ENCODE results near the gene GALR3. TPM values are rescaled to one million over a fixed set of nuclear protein-coding genes. Genes with fewer than 3 reads are reported as not detected.

Gene GALR3
- not detected for total RNA-seq
- not detected for polyA plus RNA-seq
- long read RNA-seq, donor 1 = 0 reads
- long read RNA-seq, donor 2 = 0 reads
- long read RNA-seq, donor 3 = 0 reads
- long read RNA-seq, donor 4 = 0 reads

- no peaks in the 10 kb centered on the region for H3K9me3 ChIP-seq (ENCODE audit: control insufficient read depth, low read length)
- WGBS = 69% methylated on average over 21 of the region's 21 CpGs
- H3K4me3 ChIP-seq (ENCODE audit: low read length) = no peak within 1 kb of the TSS
- no peak within 1 kb of the TSS for H3K27ac ChIP-seq (ENCODE audit: low read length)
- H3K4me1 ChIP-seq (ENCODE audit: control insufficient read depth, insufficient read depth, low read length) = peaks cover 2% of the 10 kb centered on the region
- intact Hi-C loops (cut with DNase I) = no loop called here
- DNase-seq (peak in 2 of 3 donors; percentile 23 to 50), ATAC-seq (no peak)
- H3K27me3 ChIP-seq (ENCODE audit: control insufficient read depth, insufficient read depth) = no peaks in the 10 kb centered on the region
These were observed at the start of gene GALR3 for GRCh38 chr22:37823134-37823985. Gene GALR3, plus strand, starts transcription at chr22:37823382. Its CDS starts 25 bp downstream, at chr22:37823407.

- WGBS = 87% methylated on average over 3 of the region's 3 CpGs
- DNase-seq (no peak), ATAC-seq (peak in 1 of 2 donors; percentile 1)
- Histone ChIP-seq H3K4me3 (ENCODE audit: low read length) (no peak overlapping the region), H3K9me3 (ENCODE audit: control insufficient read depth, low read length) (no peaks in the 10 kb centered on the region), H3K4me1 (ENCODE audit: control insufficient read depth, insufficient read depth, low read length) (no peaks in the 10 kb centered on the region), H3K27ac (ENCODE audit: low read length) (no peak overlapping the region), H3K27me3 (ENCODE audit: control insufficient read depth, insufficient read depth) (no peaks in the 10 kb centered on the region)
- intact Hi-C loops (cut with DNase I) = no loop called here
These were observed 48.5 kb upstream of the GALR3 start for GRCh38 chr22:37774728-37775127.

GRCh38 chr22:37775785-37776638 is 47.2 kb upstream of the GALR3 start:
- Histone ChIP-seq H3K27me3 (ENCODE audit: control insufficient read depth, insufficient read depth) (no peaks in the 10 kb centered on the region), H3K9me3 (ENCODE audit: control insufficient read depth, low read length) (no peaks in the 10 kb centered on the region), H3K4me3 (ENCODE audit: low read length) (no peak overlapping the region), H3K4me1 (ENCODE audit: control insufficient read depth, insufficient read depth, low read length) (no peaks in the 10 kb centered on the region), H3K27ac (ENCODE audit: low read length) (no peak overlapping the region)
- DNase-seq = no peak
- intact Hi-C loops (cut with DNase I) = no loop called here
- WGBS = 78% methylated on average over 17 of the region's 17 CpGs
- peak in 1 of 2 donors; percentile 1 for ATAC-seq

GRCh38 chr22:37776639-37777005 is 46.6 kb upstream of the GALR3 start:
- Histone ChIP-seq H3K27me3 (ENCODE audit: control insufficient read depth, insufficient read depth) (no peaks in the 10 kb centered on the region), H3K4me3 (ENCODE audit: low read length) (no peak overlapping the region), H3K9me3 (ENCODE audit: control insufficient read depth, low read length) (no peaks in the 10 kb centered on the region), H3K4me1 (ENCODE audit: control insufficient read depth, insufficient read depth, low read length) (no peaks in the 10 kb centered on the region), H3K27ac (ENCODE audit: low read length) (no peak overlapping the region)
- ATAC-seq (peak in 1 of 2 donors; percentile 3), DNase-seq (no peak)
- intact Hi-C loops (cut with DNase I) = no loop called here
- 77% methylated on average over 10 of the region's 10 CpGs for WGBS

GRCh38 chr22:37777122-37777687 is 46.0 kb upstream of the GALR3 start:
- H3K4me1 ChIP-seq (ENCODE audit: control insufficient read depth, insufficient read depth, low read length) = no peaks in the 10 kb centered on the region
- H3K9me3 ChIP-seq (ENCODE audit: control insufficient read depth, low read length) = no peaks in the 10 kb centered on the region
- 32% methylated on average over 11 of the region's 11 CpGs for WGBS
- intact Hi-C loops (cut with DNase I) = no loop called here
- H3K27ac ChIP-seq (ENCODE audit: low read length) = no peak overlapping the region
- no peaks in the 10 kb centered on the region for H3K27me3 ChIP-seq (ENCODE audit: control insufficient read depth, insufficient read depth)
- ATAC-seq (peak; percentile 7 to 10), DNase-seq (peak in 1 of 3 donors; percentile 46)
- no peak overlapping the region for H3K4me3 ChIP-seq (ENCODE audit: low read length)

GRCh38 chr22:37778370-37779009 is 44.7 kb upstream of the GALR3 start:
- Histone ChIP-seq H3K4me3 (ENCODE audit: low read length) (no peak overlapping the region), H3K27me3 (ENCODE audit: control insufficient read depth, insufficient read depth) (no peaks in the 10 kb centered on the region), H3K9me3 (ENCODE audit: control insufficient read depth, low read length) (no peaks in the 10 kb centered on the region), H3K27ac (ENCODE audit: low read length) (no peak overlapping the region), H3K4me1 (ENCODE audit: control insufficient read depth, insufficient read depth, low read length) (no peaks in the 10 kb centered on the region)
- 85% methylated on average over 10 of the region's 10 CpGs for WGBS
- no peak for DNase-seq
- ATAC-seq = no peak
- intact Hi-C loops (cut with DNase I) = no loop called here

GRCh38 chr22:37781434-37782059 is 41.6 kb upstream of the GALR3 start:
- ATAC-seq (no peak), DNase-seq (peak in 1 of 3 donors; percentile 69)
- no peaks in the 10 kb centered on the region for H3K27me3 ChIP-seq (ENCODE audit: control insufficient read depth, insufficient read depth)
- H3K9me3 ChIP-seq (ENCODE audit: control insufficient read depth, low read length) = no peaks in the 10 kb centered on the region
- no peak overlapping the region for H3K4me3 ChIP-seq (ENCODE audit: low read length)
- no peaks in the 10 kb centered on the region for H3K4me1 ChIP-seq (ENCODE audit: control insufficient read depth, insufficient read depth, low read length)
- intact Hi-C loops (cut with DNase I) = no loop called here
- no peak overlapping the region for H3K27ac ChIP-seq (ENCODE audit: low read length)
- 58% methylated on average over 13 of the region's 13 CpGs for WGBS

GRCh38 chr22:37782340-37783168 is 40.6 kb upstream of the GALR3 start:
- Histone ChIP-seq H3K9me3 (ENCODE audit: control insufficient read depth, low read length) (no peaks in the 10 kb centered on the region), H3K27ac (ENCODE audit: low read length) (no peak overlapping the region), H3K27me3 (ENCODE audit: control insufficient read depth, insufficient read depth) (no peaks in the 10 kb centered on the region), H3K4me1 (ENCODE audit: control insufficient read depth, insufficient read depth, low read length) (no peaks in the 10 kb centered on the region), H3K4me3 (ENCODE audit: low read length) (no peak overlapping the region)
- intact Hi-C loops (cut with DNase I) = no loop called here
- 72% methylated on average over 18 of the region's 18 CpGs for WGBS
- DNase-seq = no peak
- ATAC-seq = no peak

- WGBS = 64% methylated on average over 11 of the region's 11 CpGs
- H3K27ac ChIP-seq (ENCODE audit: low read length) = no peak overlapping the region
- DNase-seq (peak in 1 of 3 donors; percentile 44), ATAC-seq (no peak)
- intact Hi-C loops (cut with DNase I) = no loop called here
- no peaks in the 10 kb centered on the region for H3K9me3 ChIP-seq (ENCODE audit: control insufficient read depth, low read length)
- no peaks in the 10 kb centered on the region for H3K4me1 ChIP-seq (ENCODE audit: control insufficient read depth, insufficient read depth, low read length)
- H3K4me3 ChIP-seq (ENCODE audit: low read length) = no peak overlapping the region
- H3K27me3 ChIP-seq (ENCODE audit: control insufficient read depth, insufficient read depth) = no peaks in the 10 kb centered on the region
These were observed 38.2 kb upstream of the GALR3 start for GRCh38 chr22:37784829-37785495.
